NCI-H2227 (cell line): ENCODE results near the gene PLEKHO2.

Source experiments
- DNase-seq: peaks from one replicate; lab custom pipeline; 2025; ENCODE audit not compliant: unreplicated experiment; lab: John Stamatoyannopoulos, UW

PLEKHO2 gene

DNA sequence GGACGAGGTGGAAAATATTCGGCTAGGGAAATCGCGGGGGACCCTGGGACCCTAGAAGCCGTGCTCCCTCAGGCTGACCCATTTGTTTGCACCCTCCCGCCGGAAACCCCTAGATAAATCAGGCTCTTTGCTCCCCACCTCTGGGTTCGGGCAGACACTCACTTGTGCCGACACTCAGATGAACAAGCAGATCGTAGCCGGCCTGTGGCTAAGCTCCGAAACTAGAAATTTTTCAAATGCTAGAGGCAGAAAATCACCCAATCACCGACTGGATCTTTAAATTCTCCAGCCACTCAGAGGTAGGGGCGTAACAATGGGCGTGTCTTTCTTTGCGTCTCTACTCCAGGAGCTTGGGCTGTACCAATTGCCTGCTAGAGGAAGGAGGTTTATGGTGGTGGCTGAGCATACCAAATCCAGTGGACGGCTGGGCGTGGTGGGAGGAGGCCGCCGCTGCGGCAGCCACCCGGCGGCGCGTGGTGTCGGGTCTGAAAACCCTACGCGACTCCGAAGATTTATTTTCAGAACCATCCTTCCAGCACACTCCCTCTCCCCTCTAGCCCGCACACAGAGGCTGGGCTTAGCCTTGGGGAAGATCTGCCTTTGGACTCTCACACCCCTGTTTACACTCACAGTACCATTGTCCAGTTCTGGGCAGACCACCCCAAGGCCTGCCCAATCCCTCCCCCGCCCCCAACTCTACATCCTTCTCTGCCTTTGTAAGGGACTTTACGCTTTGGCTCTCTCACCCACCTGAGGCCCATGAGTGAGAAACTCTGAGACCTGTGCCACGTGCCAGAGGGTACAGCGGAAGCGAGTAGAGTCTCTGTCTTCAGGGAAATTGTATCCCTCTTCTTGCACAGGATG, 16.1 kb upstream of the PLEKHO2 start, which contains the start of gene PIF1:
Gene PIF1, minus strand, starts transcription at position 217 of the 864 bp plus-strand sequence. CDS start 1,312 bp downstream, outside the sequence.
- DNase-seq, result peak; percentile 96

DNA sequence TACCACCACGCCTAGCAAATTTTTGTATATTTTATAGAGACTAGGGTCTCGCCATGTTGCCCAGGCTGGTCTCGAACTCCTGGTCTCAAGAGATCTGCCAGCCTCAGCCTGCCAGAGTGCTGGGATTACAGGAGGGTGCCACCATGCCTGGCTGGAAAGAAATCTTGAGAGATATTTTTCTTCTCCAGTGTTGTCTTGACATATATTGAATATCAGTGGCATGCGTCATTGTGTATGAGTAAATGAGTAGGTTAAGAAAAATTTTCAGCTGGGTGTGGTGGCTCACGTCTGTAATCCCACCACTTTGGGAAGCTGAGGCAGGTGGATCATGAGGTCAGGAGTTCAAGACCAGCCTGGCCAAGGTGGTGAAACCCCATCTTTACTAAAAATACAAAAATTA, 12.7 kb upstream of the PLEKHO2 start:
- no peak for DNase-seq

DNA sequence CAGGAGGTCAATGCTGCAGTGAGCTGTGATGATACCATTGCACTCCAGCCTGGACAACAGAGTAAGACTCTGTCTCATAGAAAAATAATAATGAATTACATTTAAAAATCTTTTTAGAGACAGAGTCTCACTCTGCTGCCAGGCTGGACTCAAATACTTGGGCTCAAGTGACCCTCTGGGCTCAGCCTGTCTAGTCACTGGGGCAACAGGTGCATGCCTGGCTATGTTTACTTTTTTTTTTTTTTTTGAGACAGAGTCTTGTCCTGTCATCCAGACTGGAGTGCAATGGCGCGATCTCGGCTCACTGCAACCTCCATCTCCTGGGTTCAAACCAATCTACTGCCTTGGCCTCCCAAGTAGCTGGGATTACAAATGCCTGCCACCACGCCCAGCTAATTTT, 8.0 kb upstream of the PLEKHO2 start:
- no peak for DNase-seq

DNA sequence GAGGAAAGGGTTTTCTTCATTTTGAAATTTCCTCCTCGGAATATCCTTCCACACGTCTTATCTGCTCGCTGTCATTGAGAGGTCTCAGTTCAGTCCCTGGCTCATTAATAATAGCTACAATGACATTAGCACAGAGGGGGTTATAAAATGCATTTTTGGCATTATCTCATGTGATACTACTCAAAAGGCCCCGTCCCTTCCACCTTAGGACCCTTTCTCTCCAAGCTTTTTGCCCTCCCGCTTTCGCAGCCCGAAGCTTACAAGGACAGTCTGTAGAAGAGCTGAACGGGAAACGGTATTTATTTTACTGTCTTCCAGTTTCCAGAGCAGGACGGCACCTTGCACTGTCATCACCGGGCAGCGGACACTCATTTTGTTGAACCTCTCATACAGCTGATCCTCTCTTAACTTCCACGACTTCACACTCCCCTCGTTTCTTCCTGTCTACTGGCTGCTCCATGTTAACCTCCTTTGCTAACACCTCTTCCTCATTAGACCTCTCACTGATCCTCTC, 5.6 kb upstream of the PLEKHO2 start:
- peak; percentile 27 for DNase-seq

DNA sequence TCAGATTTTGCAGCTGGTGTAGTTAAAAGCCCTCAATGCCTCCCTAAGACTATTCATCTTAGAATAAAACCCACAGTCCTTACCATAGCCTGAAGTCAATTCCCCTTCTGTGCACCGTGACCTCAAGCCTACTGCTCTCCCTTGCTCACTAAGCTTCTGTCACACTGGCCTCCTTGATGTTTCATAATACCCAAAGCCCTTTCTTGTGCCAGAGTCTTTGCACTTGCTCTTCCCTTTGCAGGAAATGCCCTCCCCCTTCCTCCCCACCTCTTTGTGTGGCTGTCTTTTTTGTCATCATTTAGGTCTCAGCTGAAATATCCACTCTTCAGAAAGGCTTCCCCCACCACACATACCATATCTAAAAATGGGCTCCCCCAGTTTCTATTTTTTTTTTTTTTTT, 4.2 kb upstream of the PLEKHO2 start:
- no peak for DNase-seq

DNA sequence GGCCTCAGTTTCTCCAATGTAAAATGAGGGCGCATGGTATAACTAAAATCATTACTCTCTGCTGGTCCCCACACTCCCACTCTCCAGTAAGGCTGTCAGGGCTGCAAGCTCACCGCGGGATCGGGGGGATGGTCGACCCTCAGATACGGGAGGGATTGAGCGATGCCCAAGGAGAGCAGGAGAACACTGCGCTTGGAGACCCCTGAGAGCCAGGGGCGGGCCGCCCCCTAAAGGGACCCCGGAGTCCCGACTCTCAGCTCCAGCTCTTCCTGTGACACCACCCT, 713 bp upstream of the PLEKHO2 start:
- no peak for DNase-seq

DNA sequence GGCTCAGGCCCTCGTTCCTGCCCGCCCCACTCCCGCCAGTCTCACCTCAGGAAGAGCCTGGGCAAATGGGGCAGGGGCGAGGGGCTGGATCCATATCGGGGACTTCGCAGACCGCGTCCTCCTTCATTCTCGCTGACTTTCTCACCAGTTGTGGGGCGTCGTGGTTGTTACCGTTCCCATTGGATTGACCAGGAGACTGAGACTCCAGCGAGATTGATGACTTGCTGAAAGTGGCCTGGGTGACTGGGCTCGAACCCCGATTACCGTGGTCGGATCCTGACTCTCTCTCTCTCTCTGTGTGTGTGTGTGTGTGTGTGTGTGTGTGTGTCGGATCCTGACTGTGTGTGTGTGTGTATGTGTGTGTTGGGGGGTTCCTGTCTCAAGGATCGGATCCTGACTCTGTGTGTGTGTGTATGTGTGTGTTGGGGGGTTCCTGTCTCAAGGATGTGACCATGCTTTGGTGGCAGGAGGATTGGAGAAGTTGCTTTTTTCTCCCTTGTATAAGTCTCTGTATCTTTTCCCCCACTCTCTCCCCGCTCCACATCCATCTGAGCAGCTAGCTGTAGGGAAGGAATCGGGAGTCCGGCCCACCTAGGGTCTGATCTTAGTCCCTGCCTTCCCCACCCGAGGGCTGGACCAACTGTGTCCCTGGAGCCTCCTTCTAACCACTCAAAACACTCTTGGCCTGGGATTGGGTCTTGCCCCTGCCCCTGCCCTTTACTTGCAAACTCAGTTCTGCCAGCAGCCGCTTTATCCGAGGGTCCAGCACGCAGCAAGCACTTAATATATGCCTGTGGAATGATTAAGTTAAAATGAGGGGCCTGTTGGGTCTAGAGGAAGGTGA, 603 bp downstream of the PLEKHO2 start:
- peak; percentile 28 for DNase-seq

DNA sequence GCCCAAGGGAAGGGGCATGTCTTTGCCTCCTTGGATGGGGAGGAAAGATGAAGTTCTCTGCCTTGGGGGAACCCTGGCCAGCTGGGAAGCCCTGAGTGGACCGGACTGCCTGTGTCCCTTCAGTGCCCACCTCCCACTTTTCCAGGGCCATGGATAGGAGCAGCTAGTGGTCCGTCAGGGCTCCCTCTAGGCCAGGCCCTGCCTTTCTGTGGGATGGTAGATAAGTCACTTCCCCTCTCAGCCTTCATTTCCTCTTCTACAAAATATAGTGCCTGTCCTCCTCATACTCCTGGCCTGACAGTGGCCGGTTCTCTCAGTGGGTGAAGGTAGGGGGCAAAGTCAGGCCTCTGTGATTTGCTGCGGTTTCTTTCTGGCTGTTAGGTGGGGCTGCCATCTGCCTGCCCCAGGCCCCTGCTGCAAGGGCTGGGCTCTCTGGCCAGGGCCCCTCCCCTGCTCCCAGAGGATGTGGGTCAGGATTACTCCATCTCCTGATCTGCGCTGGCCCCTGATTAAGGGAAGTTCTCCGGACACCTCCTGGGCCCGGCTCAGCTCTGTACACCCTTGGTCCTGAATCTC, 1.4 kb downstream of the PLEKHO2 start:
- no peak for DNase-seq

DNA sequence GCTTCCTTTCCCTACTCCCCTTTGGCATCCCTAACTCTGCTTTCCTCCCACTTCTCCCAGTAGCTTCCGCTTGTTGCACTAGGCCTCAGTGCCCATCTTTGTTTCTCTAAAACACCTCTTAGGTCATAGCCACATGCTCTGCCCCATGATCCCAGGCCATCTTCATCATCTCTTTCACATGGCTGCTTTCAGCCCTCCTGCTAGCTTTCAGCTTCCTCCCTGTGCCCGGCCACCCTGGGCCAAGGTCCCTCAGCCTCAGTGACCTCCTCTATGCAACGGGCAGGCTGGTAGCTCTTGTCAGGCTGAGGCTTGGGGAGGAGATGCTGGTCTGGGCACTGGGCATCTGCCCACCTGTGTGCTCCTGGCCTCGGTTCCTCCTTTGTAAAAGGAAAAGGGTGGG, 2.3 kb downstream of the PLEKHO2 start:
- no peak for DNase-seq

DNA sequence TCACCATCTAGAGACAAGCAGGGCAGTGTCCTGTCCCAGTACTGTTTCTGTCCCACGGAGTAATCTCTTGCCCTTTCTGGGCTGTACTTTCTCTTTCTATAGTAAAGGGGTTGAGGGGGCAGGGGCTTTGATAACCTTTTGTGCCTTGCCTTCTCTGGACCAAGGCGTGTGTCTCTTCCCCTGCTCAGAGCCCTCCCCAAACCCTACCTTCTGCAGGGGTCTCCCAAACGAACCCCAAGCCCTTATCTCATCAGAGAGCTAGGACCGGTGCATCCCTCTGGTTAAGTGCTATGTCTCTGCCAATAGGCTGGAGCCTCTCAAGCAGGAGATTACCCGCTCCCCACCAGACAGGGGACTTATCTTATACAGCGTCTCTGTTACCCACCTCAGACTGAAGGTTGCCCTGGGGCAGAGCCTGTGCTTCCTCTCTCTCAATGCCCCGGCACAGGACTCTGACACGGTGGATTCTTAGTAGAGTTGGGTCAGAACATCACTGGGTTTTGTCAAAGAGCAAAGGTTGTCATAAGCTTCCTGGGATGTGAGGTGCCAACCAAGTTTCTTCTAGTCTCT, 2.9 kb downstream of the PLEKHO2 start:
- DNase-seq, result no peak

DNA sequence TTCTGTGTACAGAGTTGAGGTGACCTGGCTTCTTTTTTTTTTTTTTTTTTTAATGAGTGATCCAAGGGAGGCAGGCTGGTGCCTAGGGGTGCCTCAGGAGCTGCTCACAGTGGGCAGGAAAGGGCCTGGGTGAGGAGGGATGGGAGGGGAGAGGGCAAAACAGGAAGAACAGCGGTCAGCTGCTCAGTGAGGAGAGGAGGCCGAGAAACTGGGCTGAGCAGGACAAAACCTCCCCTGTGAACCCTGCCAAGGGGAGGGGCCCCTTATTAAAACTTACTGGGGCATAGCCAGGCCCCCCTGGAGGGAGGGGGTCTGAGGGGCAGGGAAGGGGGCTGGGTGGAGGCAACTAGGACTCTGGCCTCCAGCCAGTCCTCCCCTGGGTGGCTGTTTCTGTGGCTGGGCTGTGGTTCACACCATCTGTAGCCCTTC, 3.5 kb downstream of the PLEKHO2 start:
- no peak for DNase-seq

DNA sequence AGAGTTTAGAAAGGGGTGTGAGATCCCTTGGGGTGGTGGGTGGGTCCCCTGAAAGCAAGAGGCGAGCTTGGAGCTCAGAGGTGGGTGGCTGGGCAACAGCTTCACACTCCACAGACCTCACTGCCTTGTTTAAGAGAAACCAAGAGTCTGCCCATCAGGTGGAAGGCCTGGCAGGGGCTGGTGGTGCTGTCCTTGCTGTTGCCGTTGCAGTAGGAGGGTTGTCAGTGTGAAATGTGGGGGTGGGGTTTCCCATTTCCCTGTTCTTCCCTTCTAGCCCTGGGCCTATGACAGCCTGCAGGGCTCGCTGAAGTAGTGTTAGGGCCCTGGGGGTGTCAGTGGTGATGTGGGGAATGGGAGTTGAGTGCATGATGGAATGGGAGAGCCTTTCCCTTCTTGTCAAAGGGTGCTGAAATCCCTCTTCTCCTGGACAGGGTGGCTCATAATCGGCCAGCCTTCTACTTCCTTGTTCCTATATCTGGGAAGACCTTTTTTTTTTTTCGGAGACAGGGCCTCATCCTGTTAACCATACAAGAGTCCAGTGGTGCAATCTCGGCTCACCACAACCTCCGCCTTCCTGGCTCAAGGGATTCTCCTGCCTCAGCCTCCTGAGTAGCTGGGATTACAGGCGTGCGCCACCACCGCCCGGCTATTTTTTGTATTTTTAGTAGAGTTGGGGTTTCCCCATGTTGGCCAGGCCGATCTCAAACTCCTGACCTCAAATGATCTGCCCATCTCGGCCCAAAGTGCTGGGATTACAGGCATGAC, 4.3 kb downstream of the PLEKHO2 start:
- no peak for DNase-seq

DNA sequence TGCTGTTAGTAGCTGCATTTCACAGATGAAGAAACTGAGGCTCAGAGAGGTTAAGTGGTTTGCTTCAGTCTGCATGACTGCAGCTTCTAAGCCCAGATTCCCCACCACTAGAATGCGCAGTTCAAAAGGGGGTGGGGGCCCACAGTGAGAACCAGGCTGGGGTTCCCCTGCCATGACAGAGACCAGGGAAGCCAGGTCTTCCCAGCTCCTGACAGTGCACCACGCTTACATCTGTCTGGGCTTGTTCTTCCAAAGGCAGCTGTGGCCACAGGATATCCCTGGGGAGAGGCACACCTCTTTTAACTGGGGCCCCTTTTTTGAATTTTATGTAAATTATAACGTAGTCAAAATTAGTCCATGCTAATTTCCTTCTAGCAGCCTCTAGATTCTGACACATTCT, 5.3 kb downstream of the PLEKHO2 start:
- no peak for DNase-seq

DNA sequence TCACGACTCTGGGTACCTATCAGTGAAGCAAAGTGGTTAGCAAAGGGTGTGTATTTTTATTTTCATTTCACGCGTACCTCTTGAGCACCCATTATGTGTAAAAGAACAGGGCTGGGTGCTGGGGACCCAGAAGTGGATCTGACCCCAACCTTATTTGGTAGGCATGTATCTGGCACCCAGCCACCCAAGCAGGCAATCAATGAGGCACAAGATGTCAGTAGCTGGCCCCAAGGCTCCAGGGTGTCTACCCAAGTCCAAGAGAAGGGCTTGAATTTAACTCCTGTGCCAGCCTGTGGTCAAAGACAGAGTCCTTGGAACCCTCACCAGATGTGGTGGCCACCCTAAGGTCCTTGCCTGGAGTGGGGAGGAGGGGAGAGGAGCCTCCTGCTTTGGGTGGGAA, 5.7 kb downstream of the PLEKHO2 start:
- DNase-seq, result no peak

DNA sequence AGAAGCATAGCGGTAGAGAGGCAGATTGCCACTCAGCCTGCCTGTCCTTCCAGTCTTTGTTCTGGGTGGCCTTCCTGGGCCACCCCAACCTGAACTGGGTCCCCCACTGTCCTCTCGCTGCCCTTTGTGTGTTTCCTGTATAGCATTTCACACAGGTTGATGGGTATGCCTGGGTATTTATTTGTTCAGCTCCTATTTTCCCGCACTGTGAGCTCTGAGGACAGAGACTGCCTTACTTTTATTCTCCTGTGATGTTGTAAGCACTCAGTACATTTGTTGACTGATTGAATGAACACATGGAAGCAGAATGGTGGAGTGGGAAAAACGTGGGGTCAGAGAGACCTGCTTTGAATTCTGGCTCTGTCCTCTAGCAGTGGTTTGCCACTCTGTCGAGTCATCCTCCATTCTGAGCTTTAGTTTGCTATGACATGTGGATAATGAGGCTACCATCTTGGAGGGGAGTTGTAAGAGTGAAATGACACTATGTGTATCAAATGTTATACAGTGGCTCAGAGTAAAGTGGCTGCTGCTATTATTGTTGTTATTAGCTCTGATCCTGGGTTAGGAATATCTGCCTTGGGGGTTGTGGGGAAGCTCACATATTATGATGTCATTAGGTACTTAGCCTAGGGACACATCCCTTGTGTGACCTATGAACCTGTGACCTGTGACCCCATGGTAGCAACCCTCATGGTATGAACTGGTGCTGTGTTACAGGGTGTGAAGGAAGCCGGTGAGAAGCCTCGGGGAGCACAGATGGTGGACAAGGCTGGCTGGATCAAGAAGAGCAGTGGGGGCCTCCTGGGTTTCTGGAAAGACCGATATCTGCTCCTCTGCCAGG, 6.4 kb downstream of the PLEKHO2 start:
- DNase-seq, result no peak

DNA sequence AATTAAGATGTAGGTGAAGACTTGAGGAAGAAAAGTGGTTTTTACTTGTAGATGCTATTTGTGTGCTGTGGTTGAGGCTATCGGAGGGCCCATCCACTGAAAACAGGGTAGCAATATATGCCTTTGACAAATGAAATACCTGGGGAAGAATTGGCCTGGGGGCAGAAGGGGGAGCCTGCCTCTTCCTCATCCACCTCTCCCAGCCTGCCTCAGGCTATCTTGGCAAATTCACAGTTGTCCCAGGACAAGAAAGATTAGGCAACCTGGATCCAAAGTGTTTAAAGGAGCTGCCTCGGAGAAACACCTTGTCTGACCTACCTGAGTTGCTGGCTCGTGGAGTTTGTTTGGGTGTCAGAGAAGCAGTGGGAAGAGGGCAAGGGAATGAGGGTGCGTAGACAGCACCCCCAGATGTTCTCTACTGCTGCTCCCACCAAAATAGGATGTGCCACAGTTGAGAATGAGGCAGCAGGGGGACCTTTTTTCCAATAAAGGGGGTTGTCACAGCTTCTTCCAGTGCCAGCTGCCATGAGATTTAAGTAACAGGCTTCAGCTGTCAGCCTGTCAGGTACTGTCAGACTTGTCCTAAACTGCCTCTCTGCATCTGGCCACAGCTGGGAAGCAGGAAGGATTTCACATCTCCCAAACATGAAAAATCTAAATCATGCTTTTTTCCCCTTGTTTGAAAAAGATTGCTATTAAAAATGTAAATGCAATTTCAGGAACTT, 9.2 kb downstream of the PLEKHO2 start:
- DNase-seq, result no peak

DNA sequence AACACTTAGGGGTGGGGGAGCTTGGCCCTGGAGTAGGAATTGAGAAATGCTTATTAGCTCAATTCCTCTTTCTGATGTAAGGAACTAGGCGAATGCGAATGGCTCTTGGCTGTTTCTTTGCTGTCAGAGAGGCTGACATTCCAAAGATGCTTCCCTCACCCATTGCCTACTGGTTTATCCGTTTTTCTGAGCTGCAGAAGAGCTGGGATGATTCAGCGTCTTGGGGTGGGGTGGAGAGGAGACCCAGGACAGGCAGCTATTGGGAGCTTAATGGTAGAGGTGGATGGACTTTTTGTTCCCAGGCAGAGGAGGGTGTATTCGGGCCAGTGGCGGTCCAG, 9.8 kb downstream of the PLEKHO2 start:
- no peak for DNase-seq

DNA sequence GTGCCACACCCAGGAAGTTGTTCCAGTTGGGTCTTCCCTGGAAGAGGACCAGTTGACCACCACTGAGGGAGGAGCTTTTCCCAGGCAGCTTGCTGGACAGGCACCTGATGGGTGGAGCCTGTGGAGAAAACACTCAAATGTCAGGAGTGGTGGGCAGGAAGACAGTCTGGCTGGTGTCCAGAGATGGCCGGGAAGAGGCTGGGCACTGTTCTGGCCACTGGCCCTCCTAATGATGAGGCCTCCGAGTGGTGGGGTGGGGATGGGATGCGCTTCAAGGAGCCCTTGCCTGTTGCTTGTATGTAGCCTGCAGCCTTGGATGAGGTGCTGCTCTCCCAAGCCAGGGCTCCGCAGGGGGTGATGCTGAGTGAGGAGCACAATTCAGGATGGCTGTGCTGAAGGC, 12.3 kb downstream of the PLEKHO2 start:
- no peak for DNase-seq

DNA sequence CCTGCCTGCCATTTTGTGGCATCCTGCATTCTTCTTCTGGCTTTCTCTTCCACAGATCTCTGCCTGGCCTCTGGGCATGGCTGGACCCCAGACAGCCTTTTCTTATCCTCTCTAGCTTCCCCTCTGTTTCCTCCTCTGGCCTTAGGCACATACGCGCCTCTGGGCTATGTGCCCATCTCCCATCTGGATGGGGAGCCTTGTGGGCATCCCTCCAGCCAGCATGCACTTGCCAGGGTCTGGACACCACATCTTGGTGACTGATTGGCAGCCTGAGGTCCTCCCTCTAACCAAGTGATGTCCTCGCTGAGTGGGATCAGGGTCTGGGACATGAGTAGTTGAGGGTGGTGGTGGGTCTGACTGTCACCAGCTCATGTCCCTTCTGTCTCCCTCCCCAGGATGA, 12.8 kb downstream of the PLEKHO2 start:
- DNase-seq, result no peak
